Mesodermal cell (in vitro differentiated cells): ENCODE data around the gene RNF213.

Experiments
- H3K27ac ChIP-seq: 2 replicates; pipeline ENCODE4 v1.7.0; 2013; ENCODE audit warnings: mild to moderate bottlenecking, low read depth, low read length, moderate library complexity; ENCODE audit not compliant: severe bottlenecking
- H3K36me3 ChIP-seq: 2 replicates; pipeline ENCODE4 v1.7.1; 2013; ENCODE audit warnings: mild to moderate bottlenecking, low read length, moderate library complexity; ENCODE audit not compliant: control insufficient read depth, insufficient read depth
- H3K4me1 ChIP-seq: one replicate; pipeline ENCODE4 v1.7.1; 2013; ENCODE audit warnings: mild to moderate bottlenecking, low read length; ENCODE audit not compliant: insufficient read depth, control insufficient read depth, poor library complexity, severe bottlenecking
- H3K4me3 ChIP-seq: 2 replicates; pipeline ENCODE4 v1.7.0; 2013; ENCODE audit warnings: low read length, control low read depth, mild to moderate bottlenecking; ENCODE audit not compliant: insufficient read depth, poor library complexity, severe bottlenecking; ENCODE audit errors: extremely low read depth
- H3K9me3 ChIP-seq: 2 replicates; pipeline ENCODE4 v1.7.1; 2013; ENCODE audit warnings: mild to moderate bottlenecking, low read length, moderate library complexity; ENCODE audit not compliant: control insufficient read depth
- WGBS, 2 experiments: methylation state at CpG; one replicate each; pipeline ENCODE4 v1.1.5; 2013; ENCODE audit warnings: missing lambda C conversion rate in 2 of 2; ENCODE audit not compliant: insufficient coverage in 2 of 2; 5-methylcytosine and 5-hydroxymethylcytosine counted together

The RNF213 gene

GRCh38 chr17:80225230-80225629, 35.4 kb upstream of the RNF213 start:
- Histone ChIP-seq H3K27ac (no peak overlapping the region), H3K36me3 (peaks cover 21% of the 10 kb centered on the region), H3K4me3 (no peak overlapping the region), H3K9me3 (no peaks in the 10 kb centered on the region), H3K4me1 (peaks cover 9% of the 10 kb centered on the region)
- 58 to 90% methylated on average over 2 of the region's 6 CpGs for WGBS, 2 experiments

GRCh38 chr17:80227156-80227555, 33.5 kb upstream of the RNF213 start:
- Histone ChIP-seq H3K36me3 (peaks cover 38% of the 10 kb centered on the region), H3K9me3 (peaks cover 6% of the 10 kb centered on the region), H3K4me3 (no peak overlapping the region), H3K27ac (no peak overlapping the region), H3K4me1 (no peaks in the 10 kb centered on the region)
- 91 to 97% methylated on average over 4 of the region's 4 CpGs for WGBS, 2 experiments

DNA sequence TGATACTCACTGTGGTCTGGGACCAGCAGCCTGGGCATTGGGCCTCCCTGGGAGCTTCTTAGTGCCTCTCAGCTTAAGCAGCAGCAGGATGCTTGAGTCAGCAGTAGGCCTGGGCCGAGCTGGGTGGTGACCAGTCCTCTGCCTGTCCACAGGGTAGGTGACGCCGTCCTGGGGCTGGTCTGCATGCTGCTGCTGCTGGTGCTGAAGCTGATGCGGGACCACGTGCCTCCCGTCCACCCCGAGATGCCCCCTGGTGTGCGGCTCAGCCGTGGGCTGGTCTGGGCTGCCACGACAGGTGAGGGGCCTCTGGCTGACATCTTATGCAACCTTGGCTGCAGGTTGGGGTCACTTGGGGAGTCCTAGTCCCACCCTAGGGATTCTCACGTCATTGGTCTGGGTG, 33.0 kb upstream of the RNF213 start:
- H3K27ac ChIP-seq, result no peak overlapping the region
- H3K36me3 ChIP-seq, result peaks cover 39% of the 10 kb centered on the region
- 83 to 93% methylated on average over 10 of the region's 11 CpGs for WGBS, 2 experiments
- peaks cover 11% of the 10 kb centered on the region for H3K9me3 ChIP-seq
- H3K4me1 ChIP-seq, result no peaks in the 10 kb centered on the region
- H3K4me3 ChIP-seq, result no peak overlapping the region

DNA sequence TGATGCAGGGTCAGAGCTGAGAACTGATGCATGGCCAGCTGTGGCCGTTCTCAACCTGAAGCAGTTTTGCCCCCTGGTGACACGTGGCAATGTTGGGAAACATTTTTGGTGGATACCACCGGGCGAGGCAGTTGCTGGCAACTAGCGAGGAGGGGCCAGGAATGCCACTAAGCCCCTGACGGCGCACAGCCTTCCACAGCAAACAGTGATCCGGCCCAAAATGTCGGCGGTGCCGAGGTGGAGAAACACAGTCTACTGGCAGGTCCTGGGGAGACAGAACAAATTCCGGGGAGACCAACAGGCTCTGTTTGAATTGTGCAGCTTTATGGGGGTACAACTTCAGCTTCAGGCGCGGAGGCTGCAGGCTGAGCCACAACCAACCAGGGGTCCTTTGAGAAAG, 32.2 kb upstream of the RNF213 start:
- peaks cover 39% of the 10 kb centered on the region for H3K36me3 ChIP-seq
- WGBS, 2 experiments, result 87 to 90% methylated on average over 13 to 14 of the region's 14 CpGs
- no peaks in the 10 kb centered on the region for H3K4me1 ChIP-seq
- H3K9me3 ChIP-seq, result peaks cover 17% of the 10 kb centered on the region
- H3K4me3 ChIP-seq, result no peak overlapping the region
- no peak overlapping the region for H3K27ac ChIP-seq

DNA sequence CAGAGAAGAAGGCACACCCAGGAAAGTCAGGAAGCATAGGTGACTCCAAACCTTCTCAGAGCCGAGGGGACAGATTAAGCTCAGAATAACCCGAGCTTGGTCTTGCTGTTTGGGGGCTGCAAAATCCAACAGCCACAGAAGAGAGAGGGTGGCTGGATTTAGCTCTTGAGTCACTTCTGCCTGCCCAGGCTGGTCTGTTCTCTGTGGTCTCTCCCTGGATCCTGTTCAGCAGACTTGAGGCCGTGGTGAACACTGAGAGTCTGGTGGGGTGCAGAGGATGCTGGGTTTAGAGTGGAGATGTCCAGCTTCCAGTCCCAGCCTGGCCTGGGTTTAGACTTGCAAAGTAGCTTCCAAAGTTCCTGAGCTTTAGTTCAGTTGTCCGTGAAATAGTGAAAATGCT, 31.6 kb upstream of the RNF213 start:
- H3K4me1 ChIP-seq, result no peaks in the 10 kb centered on the region
- WGBS, 2 experiments, result 85 to 92% methylated on average over 4 of the region's 4 CpGs
- peaks cover 36% of the 10 kb centered on the region for H3K36me3 ChIP-seq
- H3K4me3 ChIP-seq, result no peak overlapping the region
- H3K9me3 ChIP-seq, result peaks cover 17% of the 10 kb centered on the region
- no peak overlapping the region for H3K27ac ChIP-seq

DNA sequence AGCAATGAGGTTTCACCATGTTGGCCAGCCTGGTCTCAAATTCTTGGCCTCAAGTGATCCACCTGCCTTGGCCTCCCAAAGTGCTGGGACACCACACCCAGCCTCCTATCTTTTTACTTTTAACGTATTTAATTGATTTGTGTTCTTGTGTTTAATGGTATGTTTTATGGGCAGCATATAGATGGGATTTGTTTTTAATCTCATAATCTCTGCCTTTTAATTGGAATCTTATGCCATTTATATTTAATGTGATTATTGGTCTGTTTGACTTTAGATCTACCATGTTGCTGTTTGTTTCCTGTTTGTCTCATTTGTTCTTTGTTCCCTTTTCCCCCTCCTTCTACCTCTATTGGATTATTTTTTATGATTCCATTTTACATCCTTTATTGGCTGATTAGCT, 28.2 kb upstream of the RNF213 start:
- no peak overlapping the region for H3K27ac ChIP-seq
- no CpG with 5 or more reads among the region's 1 CpG for WGBS, 2 experiments
- peaks cover 17% of the 10 kb centered on the region for H3K9me3 ChIP-seq
- no peak overlapping the region for H3K4me3 ChIP-seq
- no peaks in the 10 kb centered on the region for H3K4me1 ChIP-seq
- peaks cover 46% of the 10 kb centered on the region for H3K36me3 ChIP-seq

GRCh38 chr17:80233202-80233601, 27.4 kb upstream of the RNF213 start:
- no peak overlapping the region for H3K4me3 ChIP-seq
- no peak overlapping the region for H3K27ac ChIP-seq
- 95 to 100% methylated on average over 2 to 3 of the region's 3 CpGs for WGBS, 2 experiments
- H3K9me3 ChIP-seq, result peaks cover 17% of the 10 kb centered on the region
- H3K36me3 ChIP-seq, result peaks cover 52% of the 10 kb centered on the region
- no peaks in the 10 kb centered on the region for H3K4me1 ChIP-seq

- Histone ChIP-seq H3K4me3 (no peak overlapping the region), H3K4me1 (no peaks in the 10 kb centered on the region), H3K27ac (no peak overlapping the region), H3K36me3 (peaks cover 60% of the 10 kb centered on the region), H3K9me3 (peaks cover 14% of the 10 kb centered on the region)
- 86 to 89% methylated on average over 11 to 17 of the region's 17 CpGs for WGBS, 2 experiments
Observed at GRCh38 chr17:80236911-80237310, 23.7 kb upstream of the RNF213 start.

DNA sequence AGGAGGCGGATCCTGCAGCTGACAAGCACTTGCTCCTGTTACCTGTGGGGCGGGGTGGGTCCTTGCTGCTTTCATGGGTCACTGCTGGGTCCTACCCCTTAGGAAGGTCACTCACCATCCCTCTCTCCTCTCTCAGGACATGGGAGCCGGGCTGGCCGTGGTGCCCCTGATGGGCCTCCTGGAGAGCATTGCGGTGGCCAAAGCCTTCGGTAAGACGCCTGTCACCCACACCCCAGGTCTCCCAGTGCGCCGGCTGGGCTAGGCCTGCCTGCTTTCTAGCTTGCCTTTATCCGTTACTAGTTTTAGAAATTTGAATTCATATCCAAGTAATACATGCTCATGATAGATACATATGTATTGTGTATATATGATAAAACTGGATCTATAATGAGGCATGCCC, 23.3 kb upstream of the RNF213 start:
- 94 to 97% methylated on average over 6 to 9 of the region's 10 CpGs for WGBS, 2 experiments
- H3K4me1 ChIP-seq, result no peaks in the 10 kb centered on the region
- no peak overlapping the region for H3K27ac ChIP-seq
- no peak overlapping the region for H3K4me3 ChIP-seq
- peaks cover 56% of the 10 kb centered on the region for H3K36me3 ChIP-seq
- peaks cover 9% of the 10 kb centered on the region for H3K9me3 ChIP-seq

DNA sequence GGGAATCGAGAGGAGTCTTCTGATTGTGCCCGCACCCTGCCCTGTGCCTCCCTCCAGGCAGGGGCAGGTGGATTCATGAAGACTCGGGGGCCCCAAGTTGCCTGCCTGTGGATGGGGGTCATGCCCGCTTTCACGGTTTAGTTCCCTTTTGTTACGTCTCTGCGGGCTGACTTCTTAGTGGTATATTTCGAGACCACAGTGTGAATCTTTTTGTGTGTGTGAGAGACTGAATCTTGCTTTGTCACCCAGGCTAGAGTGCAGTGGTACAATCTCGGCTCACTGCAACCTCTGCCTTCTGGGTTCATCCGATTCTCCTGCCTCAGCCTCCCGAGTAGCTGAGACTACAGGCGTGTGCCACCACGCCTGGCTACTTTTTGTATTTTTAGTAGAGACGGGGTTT, 18.1 kb upstream of the RNF213 start:
- Histone ChIP-seq H3K4me3 (no peak overlapping the region), H3K9me3 (no peaks in the 10 kb centered on the region), H3K4me1 (no peaks in the 10 kb centered on the region), H3K27ac (no peak overlapping the region), H3K36me3 (peaks cover 60% of the 10 kb centered on the region)
- WGBS, 2 experiments, result 80 to 83% methylated on average over 9 to 10 of the region's 14 CpGs

GRCh38 chr17:80243526-80244433, 16.9 kb upstream of the RNF213 start:
- Histone ChIP-seq H3K36me3 (peaks cover 52% of the 10 kb centered on the region), H3K27ac (no peak overlapping the region), H3K4me3 (no peak overlapping the region), H3K9me3 (no peaks in the 10 kb centered on the region), H3K4me1 (no peaks in the 10 kb centered on the region)
- WGBS, 2 experiments, result 96 to 97% methylated on average over 19 to 23 of the region's 26 CpGs
